Mesothelial cell of epicardium (in vitro differentiated cells): ENCODE measurements around the gene LMNA. TPM values are rescaled to one million over a fixed set of nuclear protein-coding genes. Genes with fewer than 3 reads are reported as not detected.
"Not testable (repeated sequence)": the region's sequence is repeated elsewhere in the genome, so short reads cannot be mapped to it uniquely, and the experiment has no call there.

Experiments used
- DNase-seq, 2 experiments: peaks; one replicate each; pipeline ENCODE4 v3.0.0; 2021; ENCODE audit warnings: low spot score in 2 of 2; ENCODE audit not compliant: unreplicated experiment in 2 of 2
- H3K27ac Mint-ChIP-seq: 2 replicates; pipeline ENCODE4 v1.8.0; 2021; ENCODE audit warnings: mixed read lengths
- H3K27me3 Mint-ChIP-seq: 2 replicates; pipeline ENCODE4 v1.8.0; 2021; ENCODE audit warnings: low read depth, mixed read lengths
- H3K36me3 Mint-ChIP-seq: 2 replicates; pipeline ENCODE4 v1.8.0; 2021; ENCODE audit warnings: mixed read lengths
- H3K4me1 Mint-ChIP-seq: 2 replicates; pipeline ENCODE4 v1.8.0; 2021; ENCODE audit warnings: mixed read lengths
- H3K4me3 Mint-ChIP-seq: 2 replicates; pipeline ENCODE4 v1.8.0; 2021; ENCODE audit warnings: mild to moderate bottlenecking, moderate library complexity, mixed read lengths
- H3K9me3 Mint-ChIP-seq: 2 replicates; pipeline ENCODE4 v1.8.0; 2021; ENCODE audit warnings: mixed read lengths
- CTCF ChIP-seq: fragments of 200-600 bp; sonication (generic); IDR thresholded peaks from one replicate; pipeline ENCODE4 v1.5.0; 2021; ENCODE audit warnings: antibody characterized with exemption; ENCODE audit not compliant: unreplicated experiment
- total RNA-seq: library from RNA; stranded (reverse); gene quantifications from 3 replicates; pipeline ENCODE4 v1.2.1, GENCODE V29; 2021

Gene LMNA
- total RNA-seq, 1 donor from 2014 or later = 96.9 TPM

- no peaks in the 10 kb centered on the region for H3K9me3 Mint-ChIP-seq
- no peak for TF ChIP-seq CTCF
- peaks cover 38% of the 10 kb centered on the region for H3K4me1 Mint-ChIP-seq
- no peaks in the 10 kb centered on the region for H3K27me3 Mint-ChIP-seq
- DNase-seq = no peak
- H3K27ac Mint-ChIP-seq = peak overlapping the region; percentile 66
- H3K36me3 Mint-ChIP-seq = peaks cover 11% of the 10 kb centered on the region
- H3K4me3 Mint-ChIP-seq = no peak overlapping the region
These were observed 44.0 kb upstream of the LMNA start for GRCh38 chr1:156070548-156070947.

DNA sequence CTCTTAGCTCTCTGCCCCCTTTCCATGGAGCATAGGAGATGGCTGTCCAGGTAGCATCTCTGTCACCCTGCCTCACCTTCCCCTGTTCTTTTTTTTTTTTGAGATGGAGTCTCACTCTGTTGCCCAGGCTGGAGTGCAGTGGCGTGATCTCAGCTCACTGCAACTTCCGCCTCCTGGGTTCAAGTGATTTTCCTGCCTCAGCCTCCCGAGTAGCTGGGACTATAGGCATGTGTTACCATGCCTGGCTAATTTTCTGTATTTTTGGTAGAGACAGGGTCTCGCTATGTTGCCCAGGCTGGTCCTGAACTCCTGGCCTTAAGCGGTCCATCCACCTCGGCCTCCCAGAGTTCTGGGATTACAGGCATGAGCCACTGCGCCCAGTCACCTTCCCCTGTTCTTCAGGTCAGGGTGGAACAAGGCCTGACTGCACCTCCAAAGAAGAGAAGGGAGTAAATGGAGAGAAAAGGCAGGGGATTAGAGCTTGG lies 43.1 kb upstream of the LMNA start:
- H3K4me3 Mint-ChIP-seq, DNase-seq, H3K27me3 Mint-ChIP-seq, H3K9me3 Mint-ChIP-seq: not testable (repeated sequence)
- Mint-ChIP-seq H3K4me1 (peaks cover 42% of the 10 kb centered on the region), H3K36me3 (peaks cover 13% of the 10 kb centered on the region), H3K27ac (peak overlapping the region; percentile 71)

DNA sequence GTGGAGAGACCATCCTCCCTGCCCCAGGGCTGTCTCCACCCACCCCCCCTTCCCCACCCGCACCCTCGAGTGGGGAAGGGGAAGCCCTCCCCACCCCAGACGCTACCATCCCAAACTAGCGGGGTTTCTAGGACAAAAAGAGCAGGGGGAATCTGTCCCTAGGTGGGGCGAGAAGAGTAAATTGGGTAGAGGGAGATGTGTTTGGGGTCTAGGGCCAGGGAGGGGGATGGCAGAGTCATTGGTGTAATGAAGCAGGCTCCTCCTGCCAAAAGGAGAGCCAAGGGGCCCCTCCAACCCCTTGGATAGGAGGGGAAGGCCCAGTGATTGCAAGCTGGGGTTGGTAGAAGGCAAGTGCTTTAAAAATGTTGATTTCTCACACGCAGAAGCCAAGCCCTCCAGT lies 42.3 kb upstream of the LMNA start:
- DNase-seq = no peak
- TF ChIP-seq CTCF = no peak
- no peak overlapping the region for H3K4me3 Mint-ChIP-seq
- H3K27ac Mint-ChIP-seq = peak overlapping the region; percentile 82
- peaks cover 46% of the 10 kb centered on the region for H3K4me1 Mint-ChIP-seq
- H3K27me3 Mint-ChIP-seq = no peaks in the 10 kb centered on the region
- H3K36me3 Mint-ChIP-seq = peaks cover 15% of the 10 kb centered on the region
- no peaks in the 10 kb centered on the region for H3K9me3 Mint-ChIP-seq

- Mint-ChIP-seq H3K27me3 (no peaks in the 10 kb centered on the region), H3K4me3 (no peak overlapping the region), H3K36me3 (peaks cover 17% of the 10 kb centered on the region), H3K9me3 (no peaks in the 10 kb centered on the region), H3K4me1 (peaks cover 56% of the 10 kb centered on the region), H3K27ac (peak overlapping the region; percentile 82)
- TF ChIP-seq CTCF = no peak
- no peak for DNase-seq
These were observed 41.3 kb upstream of the LMNA start for GRCh38 chr1:156073110-156073687.

GRCh38 chr1:156073740-156074139 lies 40.8 kb upstream of the LMNA start:
- H3K4me1 Mint-ChIP-seq = peaks cover 61% of the 10 kb centered on the region
- no peak overlapping the region for H3K4me3 Mint-ChIP-seq
- no peak for TF ChIP-seq CTCF
- H3K9me3 Mint-ChIP-seq = no peaks in the 10 kb centered on the region
- no peaks in the 10 kb centered on the region for H3K27me3 Mint-ChIP-seq
- H3K36me3 Mint-ChIP-seq = peaks cover 17% of the 10 kb centered on the region
- no peak for DNase-seq
- peak overlapping the region; percentile 91 for H3K27ac Mint-ChIP-seq

DNA sequence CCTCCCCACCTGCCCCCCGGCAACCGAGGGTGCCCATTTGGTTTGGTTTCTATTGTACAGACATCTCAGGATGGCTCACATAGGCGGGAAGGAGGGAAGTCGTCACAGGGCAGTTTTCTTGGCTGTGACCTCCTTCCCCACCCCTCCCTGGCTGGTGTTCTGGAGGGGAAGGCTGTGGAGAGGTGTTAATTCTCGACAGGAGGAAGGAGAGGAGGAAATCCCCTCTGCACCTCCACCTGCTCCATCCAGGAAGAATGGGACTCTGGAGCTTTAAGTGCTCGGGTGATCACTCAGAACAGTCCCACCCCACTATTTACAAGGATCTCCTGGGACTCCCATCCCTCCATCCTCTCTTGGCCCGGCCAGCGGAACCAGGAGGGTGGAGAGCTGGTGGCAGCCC lies 39.9 kb upstream of the LMNA start:
- Mint-ChIP-seq H3K27me3 (no peaks in the 10 kb centered on the region), H3K9me3 (no peaks in the 10 kb centered on the region), H3K36me3 (peaks cover 20% of the 10 kb centered on the region), H3K27ac (peak overlapping the region; percentile 55), H3K4me3 (no peak overlapping the region), H3K4me1 (peaks cover 70% of the 10 kb centered on the region)
- no peak for TF ChIP-seq CTCF
- DNase-seq = no peak
